ENCODE data around the gene SRP14.

GRCh38 chr15:40028853-40029252 lies 10.1 kb downstream of the SRP14 start:
- TF ChIP-seq POLR2A (IDR thresholded peaks at IDR 0.05) (no peak), CTCF (IDR thresholded peaks at IDR 0.05) (no peak)
